Measurements from ENCODE around the gene TMEM18.
"Not testable (repeated sequence)": the region's sequence is repeated elsewhere in the genome, so short reads cannot be mapped to it uniquely, and the experiment has no call there.

The TMEM18 gene

GRCh38 chr2:677056-677958, at the start of gene TMEM18:
TSS of gene TMEM18 (minus strand) at chr2:677406. CDS start at chr2:677345, 61 bp downstream.
- DNase-seq: peak; percentile 99

- no peak for DNase-seq
These were observed 49.0 kb upstream of the TMEM18 start for GRCh38 chr2:726169-726568.

GRCh38 chr2:725468-725867, 48.3 kb upstream of the TMEM18 start:
- no peak for DNase-seq

GRCh38 chr2:723761-724160, 46.6 kb upstream of the TMEM18 start:
- DNase-seq: no peak

GRCh38 chr2:720842-721241, 43.6 kb upstream of the TMEM18 start:
- DNase-seq: no peak

GRCh38 chr2:719734-720133, 42.5 kb upstream of the TMEM18 start:
- no peak for DNase-seq

GRCh38 chr2:719191-719590, 42.0 kb upstream of the TMEM18 start:
- no peak for DNase-seq

GRCh38 chr2:717661-718060, 40.5 kb upstream of the TMEM18 start:
- DNase-seq: no peak

- DNase-seq: peak; percentile 3
These were observed 38.8 kb upstream of the TMEM18 start for GRCh38 chr2:715854-716560.

GRCh38 chr2:715038-715437, 37.8 kb upstream of the TMEM18 start:
- DNase-seq: no peak

GRCh38 chr2:714005-714741, 37.0 kb upstream of the TMEM18 start:
- DNase-seq: peak; percentile 74

- no peak for DNase-seq
These were observed 33.9 kb upstream of the TMEM18 start for GRCh38 chr2:710867-711665.

GRCh38 chr2:709138-709765, 32.0 kb upstream of the TMEM18 start:
- DNase-seq: no peak

- no peak for DNase-seq
These were observed 31.5 kb upstream of the TMEM18 start for GRCh38 chr2:708667-709066.

GRCh38 chr2:705971-706511, 28.8 kb upstream of the TMEM18 start:
- no peak for DNase-seq

- DNase-seq: not testable (repeated sequence)
These were observed 25.6 kb upstream of the TMEM18 start for GRCh38 chr2:702765-703164.

GRCh38 chr2:696999-697627, 19.9 kb upstream of the TMEM18 start:
- no peak for DNase-seq

- no peak for DNase-seq
These were observed 19.3 kb upstream of the TMEM18 start for GRCh38 chr2:696463-696862.

- no peak for DNase-seq
These were observed 17.8 kb upstream of the TMEM18 start for GRCh38 chr2:694906-695510.

- no peak for DNase-seq
These were observed 17.0 kb upstream of the TMEM18 start for GRCh38 chr2:694174-694573.

- no peak for DNase-seq
These were observed 16.4 kb upstream of the TMEM18 start for GRCh38 chr2:693606-694005.

Data from hematopoietic multipotent progenitor cell treated with erythropoietin and hydrocortisone succinate and interleukin-3 and kit ligand, for 4 days (in vitro differentiated cells).